ENCODE data around the gene UBA3.

UBA3 gene

GRCh38 chr3:69104586-69104985, 24.4 kb upstream of the UBA3 start:
- Histone ChIP-seq H3K9ac (ENCODE audit: low read depth in 1 of 2, low read length in 2 of 2) (no peak overlapping the region), H3K27me3 (ENCODE audit: control insufficient read depth in 2 of 2, insufficient read depth in 2 of 2, low read length in 2 of 2) (no peaks in the 10 kb centered on the region), H3K36me3 (ENCODE audit: control insufficient read depth in 2 of 2, insufficient read depth in 2 of 2, low read length in 2 of 2) (peaks cover 38 to 47% of the 10 kb centered on the region in 2 donors), H3K4me3 (ENCODE audit: low read length in 2 of 2) (no peak overlapping the region), H3K9me3 (ENCODE audit: control insufficient read depth in 2 of 2, low read length in 2 of 2) (no peaks in the 10 kb centered on the region), H3K27ac (ENCODE audit: low read depth in 2 of 2, low read length in 2 of 2) (no peak overlapping the region), H3K4me1 (ENCODE audit: control insufficient read depth in 2 of 2, insufficient read depth in 2 of 2, low read length in 2 of 2) (no peaks in the 10 kb centered on the region)

- Histone ChIP-seq H3K4me1 (ENCODE audit: control insufficient read depth in 2 of 2, insufficient read depth in 2 of 2, low read length in 2 of 2) (no peaks in the 10 kb centered on the region), H3K27me3 (ENCODE audit: control insufficient read depth in 2 of 2, insufficient read depth in 2 of 2, low read length in 2 of 2) (no peaks in the 10 kb centered on the region), H3K27ac (ENCODE audit: low read depth in 2 of 2, low read length in 2 of 2) (no peak overlapping the region), H3K9me3 (ENCODE audit: control insufficient read depth in 2 of 2, low read length in 2 of 2) (no peaks in the 10 kb centered on the region), H3K4me3 (ENCODE audit: low read length in 2 of 2) (no peak overlapping the region), H3K9ac (ENCODE audit: low read depth in 1 of 2, low read length in 2 of 2) (no peak overlapping the region), H3K36me3 (ENCODE audit: control insufficient read depth in 2 of 2, insufficient read depth in 2 of 2, low read length in 2 of 2) (peaks cover 38 to 47% of the 10 kb centered on the region in 2 donors)
These were observed 23.0 kb upstream of the UBA3 start for GRCh38 chr3:69103123-69103522.

- Histone ChIP-seq H3K9ac (ENCODE audit: low read depth in 1 of 2, low read length in 2 of 2) (no peak overlapping the region), H3K36me3 (ENCODE audit: control insufficient read depth in 2 of 2, insufficient read depth in 2 of 2, low read length in 2 of 2) (peaks cover 38 to 50% of the 10 kb centered on the region in 2 donors), H3K4me1 (ENCODE audit: control insufficient read depth in 2 of 2, insufficient read depth in 2 of 2, low read length in 2 of 2) (no peaks in the 10 kb centered on the region), H3K4me3 (ENCODE audit: low read length in 2 of 2) (no peak overlapping the region), H3K27me3 (ENCODE audit: control insufficient read depth in 2 of 2, insufficient read depth in 2 of 2, low read length in 2 of 2) (no peaks in the 10 kb centered on the region), H3K9me3 (ENCODE audit: control insufficient read depth in 2 of 2, low read length in 2 of 2) (no peaks in the 10 kb centered on the region), H3K27ac (ENCODE audit: low read depth in 2 of 2, low read length in 2 of 2) (no peak overlapping the region)
These were observed 22.2 kb upstream of the UBA3 start for GRCh38 chr3:69102384-69102783.

- Histone ChIP-seq H3K36me3 (ENCODE audit: control insufficient read depth in 2 of 2, insufficient read depth in 2 of 2, low read length in 2 of 2) (peaks cover 30 to 40% of the 10 kb centered on the region in 2 donors), H3K9me3 (ENCODE audit: control insufficient read depth in 2 of 2, low read length in 2 of 2) (no peaks in the 10 kb centered on the region), H3K27me3 (ENCODE audit: control insufficient read depth in 2 of 2, insufficient read depth in 2 of 2, low read length in 2 of 2) (no peaks in the 10 kb centered on the region), H3K9ac (ENCODE audit: low read depth in 1 of 2, low read length in 2 of 2) (no peak overlapping the region), H3K27ac (ENCODE audit: low read depth in 2 of 2, low read length in 2 of 2) (no peak overlapping the region), H3K4me3 (ENCODE audit: low read length in 2 of 2) (no peak overlapping the region), H3K4me1 (ENCODE audit: control insufficient read depth in 2 of 2, insufficient read depth in 2 of 2, low read length in 2 of 2) (peaks cover 0 to 8% of the 10 kb centered on the region in 2 donors)
These were observed 19.4 kb upstream of the UBA3 start for GRCh38 chr3:69099576-69099975.

- H3K9ac ChIP-seq (ENCODE audit: low read depth in 1 of 2, low read length in 2 of 2): no peak overlapping the region
- H3K4me1 ChIP-seq (ENCODE audit: control insufficient read depth in 2 of 2, insufficient read depth in 2 of 2, low read length in 2 of 2): peaks cover 7 to 15% of the 10 kb centered on the region in 2 donors
- no peaks in the 10 kb centered on the region for H3K9me3 ChIP-seq (ENCODE audit: control insufficient read depth in 2 of 2, low read length in 2 of 2)
- H3K4me3 ChIP-seq (ENCODE audit: low read length in 2 of 2): no peak overlapping the region
- no peaks in the 10 kb centered on the region for H3K27me3 ChIP-seq (ENCODE audit: control insufficient read depth in 2 of 2, insufficient read depth in 2 of 2, low read length in 2 of 2)
- no peak overlapping the region for H3K27ac ChIP-seq (ENCODE audit: low read depth in 2 of 2, low read length in 2 of 2)
- H3K36me3 ChIP-seq (ENCODE audit: control insufficient read depth in 2 of 2, insufficient read depth in 2 of 2, low read length in 2 of 2): peaks cover 14 to 26% of the 10 kb centered on the region in 2 donors
These were observed 17.4 kb upstream of the UBA3 start for GRCh38 chr3:69097407-69098086.

GRCh38 chr3:69096299-69096698, 16.1 kb upstream of the UBA3 start:
- no peak overlapping the region for H3K9ac ChIP-seq (ENCODE audit: low read depth in 1 of 2, low read length in 2 of 2)

GRCh38 chr3:69095636-69096035, 15.5 kb upstream of the UBA3 start:
- Histone ChIP-seq H3K4me3 (ENCODE audit: low read length in 2 of 2) (no peak overlapping the region), H3K36me3 (ENCODE audit: control insufficient read depth in 2 of 2, insufficient read depth in 2 of 2, low read length in 2 of 2) (peaks cover 8 to 9% of the 10 kb centered on the region in 2 donors), H3K9ac (ENCODE audit: low read depth in 1 of 2, low read length in 2 of 2) (peak overlapping the region in 1 of 2 donors; percentile 38), H3K27me3 (ENCODE audit: control insufficient read depth in 2 of 2, insufficient read depth in 2 of 2, low read length in 2 of 2) (no peaks in the 10 kb centered on the region), H3K4me1 (ENCODE audit: control insufficient read depth in 2 of 2, insufficient read depth in 2 of 2, low read length in 2 of 2) (peaks cover 7 to 19% of the 10 kb centered on the region in 2 donors), H3K9me3 (ENCODE audit: control insufficient read depth in 2 of 2, low read length in 2 of 2) (no peaks in the 10 kb centered on the region), H3K27ac (ENCODE audit: low read depth in 2 of 2, low read length in 2 of 2) (peak overlapping the region; percentile 10 to 13)

More at GRCh38 chr3:69096299-69096698, 16.1 kb upstream of the UBA3 start:
- peak overlapping the region; percentile 10 to 13 for H3K27ac ChIP-seq (ENCODE audit: low read depth in 2 of 2, low read length in 2 of 2)
- no peaks in the 10 kb centered on the region for H3K9me3 ChIP-seq (ENCODE audit: control insufficient read depth in 2 of 2, low read length in 2 of 2)
- H3K4me3 ChIP-seq (ENCODE audit: low read length in 2 of 2): no peak overlapping the region
- H3K36me3 ChIP-seq (ENCODE audit: control insufficient read depth in 2 of 2, insufficient read depth in 2 of 2, low read length in 2 of 2): peaks cover 8 to 14% of the 10 kb centered on the region in 2 donors
- H3K27me3 ChIP-seq (ENCODE audit: control insufficient read depth in 2 of 2, insufficient read depth in 2 of 2, low read length in 2 of 2): no peaks in the 10 kb centered on the region
- peaks cover 7 to 18% of the 10 kb centered on the region in 2 donors for H3K4me1 ChIP-seq (ENCODE audit: control insufficient read depth in 2 of 2, insufficient read depth in 2 of 2, low read length in 2 of 2)

- H3K9me3 ChIP-seq (ENCODE audit: control insufficient read depth in 2 of 2, low read length in 2 of 2): no peaks in the 10 kb centered on the region
- H3K36me3 ChIP-seq (ENCODE audit: control insufficient read depth in 2 of 2, insufficient read depth in 2 of 2, low read length in 2 of 2): peaks cover 8 to 9% of the 10 kb centered on the region in 2 donors
- peaks cover 10 to 26% of the 10 kb centered on the region in 2 donors for H3K4me1 ChIP-seq (ENCODE audit: control insufficient read depth in 2 of 2, insufficient read depth in 2 of 2, low read length in 2 of 2)
- no peak overlapping the region for H3K9ac ChIP-seq (ENCODE audit: low read depth in 1 of 2, low read length in 2 of 2)
- H3K27ac ChIP-seq (ENCODE audit: low read depth in 2 of 2, low read length in 2 of 2): peak overlapping the region; percentile 58 to 79
- H3K27me3 ChIP-seq (ENCODE audit: control insufficient read depth in 2 of 2, insufficient read depth in 2 of 2, low read length in 2 of 2): no peaks in the 10 kb centered on the region
- no peak overlapping the region for H3K4me3 ChIP-seq (ENCODE audit: low read length in 2 of 2)
These were observed 14.5 kb upstream of the UBA3 start for GRCh38 chr3:69094467-69095205.

GRCh38 chr3:69092030-69092516, 11.9 kb upstream of the UBA3 start:
- Histone ChIP-seq H3K4me1 (ENCODE audit: control insufficient read depth in 2 of 2, insufficient read depth in 2 of 2, low read length in 2 of 2) (peaks cover 29 to 48% of the 10 kb centered on the region in 2 donors), H3K4me3 (ENCODE audit: low read length in 2 of 2) (peak overlapping the region in 1 of 2 donors; percentile 35), H3K36me3 (ENCODE audit: control insufficient read depth in 2 of 2, insufficient read depth in 2 of 2, low read length in 2 of 2) (peaks cover 6 to 12% of the 10 kb centered on the region in 2 donors), H3K9me3 (ENCODE audit: control insufficient read depth in 2 of 2, low read length in 2 of 2) (no peaks in the 10 kb centered on the region), H3K9ac (ENCODE audit: low read depth in 1 of 2, low read length in 2 of 2) (no peak overlapping the region), H3K27me3 (ENCODE audit: control insufficient read depth in 2 of 2, insufficient read depth in 2 of 2, low read length in 2 of 2) (no peaks in the 10 kb centered on the region), H3K27ac (ENCODE audit: low read depth in 2 of 2, low read length in 2 of 2) (peak overlapping the region; percentile 58 to 74)

GRCh38 chr3:69091389-69092029, 11.3 kb upstream of the UBA3 start:
- Histone ChIP-seq H3K27me3 (ENCODE audit: control insufficient read depth in 2 of 2, insufficient read depth in 2 of 2, low read length in 2 of 2) (no peaks in the 10 kb centered on the region), H3K4me3 (ENCODE audit: low read length in 2 of 2) (no peak overlapping the region), H3K4me1 (ENCODE audit: control insufficient read depth in 2 of 2, insufficient read depth in 2 of 2, low read length in 2 of 2) (peaks cover 35 to 50% of the 10 kb centered on the region in 2 donors), H3K9ac (ENCODE audit: low read depth in 1 of 2, low read length in 2 of 2) (no peak overlapping the region), H3K9me3 (ENCODE audit: control insufficient read depth in 2 of 2, low read length in 2 of 2) (no peaks in the 10 kb centered on the region), H3K36me3 (ENCODE audit: control insufficient read depth in 2 of 2, insufficient read depth in 2 of 2, low read length in 2 of 2) (peaks cover 6 to 12% of the 10 kb centered on the region in 2 donors), H3K27ac (ENCODE audit: low read depth in 2 of 2, low read length in 2 of 2) (peak overlapping the region; percentile 58 to 74)

All from mucosa of rectum (tissue), 2 donors.